HUES48 (cell line): Measurements from ENCODE around the gene PDE4B.

ENCODE experiments used
- H3K27ac ChIP-seq: one replicate; pipeline ENCODE4 v1.7.0; 2013; ENCODE audit warnings: low read depth, low read length, inconsistent platforms
- H3K27me3 ChIP-seq: 2 replicates; pipeline ENCODE4 v1.6.1; 2013; ENCODE audit warnings: mild to moderate bottlenecking, low read length; ENCODE audit not compliant: control insufficient read depth, insufficient read depth
- H3K36me3 ChIP-seq: 2 replicates; pipeline ENCODE4 v1.6.1; 2013; ENCODE audit warnings: low read length; ENCODE audit not compliant: control insufficient read depth, insufficient read depth
- H3K4me1 ChIP-seq: 2 replicates; pipeline ENCODE4 v1.6.1; 2013; ENCODE audit warnings: mild to moderate bottlenecking, low read length; ENCODE audit not compliant: control insufficient read depth, insufficient read depth
- H3K4me3 ChIP-seq: 2 replicates; pipeline ENCODE4 v1.5.1; 2013; ENCODE audit warnings: mild to moderate bottlenecking, low read depth, low read length
- H3K9ac ChIP-seq: 2 replicates; pipeline ENCODE4 v1.6.1; 2013; ENCODE audit warnings: mild to moderate bottlenecking, low read depth, low read length, moderate library complexity
- H3K9me3 ChIP-seq: 2 replicates; pipeline ENCODE4 v1.6.1; 2013; ENCODE audit warnings: low read length; ENCODE audit not compliant: control insufficient read depth, insufficient read depth

Gene PDE4B

DNA sequence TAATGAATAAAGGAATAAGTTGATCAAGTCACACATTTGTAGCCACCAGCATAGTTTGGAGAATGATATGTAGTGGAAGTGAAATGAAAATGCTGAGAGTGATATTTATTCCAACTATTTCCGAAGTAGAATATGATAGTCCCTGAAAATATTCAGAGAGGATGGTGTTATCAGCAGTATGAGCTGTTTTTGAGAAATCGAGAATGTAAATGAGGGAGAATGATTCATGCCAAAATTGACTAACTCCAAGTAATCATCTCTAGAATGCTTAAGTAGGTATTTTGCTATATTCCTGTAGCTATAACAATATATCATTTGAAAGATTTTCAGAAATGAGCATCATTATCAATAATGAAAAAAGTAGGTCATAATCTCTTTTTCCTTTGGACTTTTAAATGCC, 178.9 kb downstream of the PDE4B start:
- Histone ChIP-seq H3K4me3 (no peak overlapping the region), H3K27ac (no peak overlapping the region), H3K36me3 (no peaks in the 10 kb centered on the region), H3K9ac (no peak overlapping the region), H3K4me1 (no peaks in the 10 kb centered on the region), H3K9me3 (peaks cover 10% of the 10 kb centered on the region), H3K27me3 (no peaks in the 10 kb centered on the region)

DNA sequence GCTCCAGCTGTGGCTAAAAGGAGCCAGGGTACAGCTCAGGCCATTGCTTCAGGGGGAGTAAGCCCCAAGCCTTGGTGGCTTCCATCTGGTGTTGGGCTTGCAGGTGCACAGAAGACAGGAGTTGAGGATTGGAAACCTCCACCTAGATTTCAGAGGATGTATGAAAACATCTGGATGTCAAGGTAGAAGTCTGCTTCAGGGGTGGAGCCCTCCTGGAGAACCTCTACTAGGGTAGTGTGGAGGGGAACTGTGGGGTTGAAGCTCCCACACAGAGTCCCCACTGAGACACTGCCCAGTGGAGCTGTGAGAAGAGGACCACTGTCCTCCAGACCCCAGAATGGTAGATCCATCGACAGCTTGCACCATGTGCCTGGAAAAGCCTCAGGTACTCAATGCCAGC, 183.0 kb downstream of the PDE4B start:
- no peaks in the 10 kb centered on the region for H3K36me3 ChIP-seq
- no peak overlapping the region for H3K4me3 ChIP-seq
- no peak overlapping the region for H3K27ac ChIP-seq
- no peaks in the 10 kb centered on the region for H3K4me1 ChIP-seq
- no peak overlapping the region for H3K9ac ChIP-seq
- peaks cover 10% of the 10 kb centered on the region for H3K9me3 ChIP-seq
- H3K27me3 ChIP-seq: no peaks in the 10 kb centered on the region

DNA sequence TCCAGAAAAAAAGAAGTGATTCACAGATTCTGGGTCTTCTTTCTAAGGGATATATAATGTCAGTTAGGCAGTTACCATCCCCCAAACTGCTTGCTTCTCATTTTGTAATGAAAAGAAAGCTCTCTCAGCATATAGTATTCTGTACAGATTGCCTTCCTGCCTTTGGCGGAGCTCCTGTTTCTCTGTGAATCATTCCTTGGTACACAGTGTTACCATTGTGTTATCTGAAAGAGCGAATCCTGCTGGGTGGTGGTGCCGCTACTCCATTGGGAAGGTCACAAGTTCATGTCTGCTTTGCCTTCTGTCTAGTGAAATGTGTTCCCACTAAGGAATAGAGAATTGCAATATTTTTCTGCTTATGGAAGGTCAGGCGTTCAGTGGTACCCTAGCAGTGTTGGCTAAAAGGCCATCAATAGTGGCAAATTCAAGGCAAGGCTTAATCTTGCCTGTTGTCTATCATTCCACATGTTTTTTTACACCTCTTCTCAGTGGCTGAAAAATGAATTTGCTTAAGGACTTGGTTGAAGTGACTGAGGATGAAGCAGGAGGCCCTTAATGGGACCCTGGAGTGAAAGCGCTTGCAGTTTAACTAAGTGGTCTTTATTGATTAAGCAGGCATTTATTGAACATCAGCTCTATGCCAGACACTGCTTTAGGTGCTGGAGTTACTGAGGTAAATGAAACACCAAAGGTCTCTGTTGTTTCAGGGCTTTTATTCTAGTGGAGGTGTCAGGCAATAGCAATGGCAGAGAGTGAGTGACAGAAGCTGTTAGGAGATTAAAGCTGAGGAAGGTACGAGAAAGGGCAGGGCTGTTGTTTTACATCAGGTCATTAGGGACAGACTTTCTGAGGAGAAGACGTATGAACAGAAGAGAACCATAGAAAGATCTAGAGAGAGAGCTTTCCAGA, 186.7 kb downstream of the PDE4B start:
- Histone ChIP-seq H3K9me3 (peaks cover 10% of the 10 kb centered on the region), H3K36me3 (no peaks in the 10 kb centered on the region), H3K4me1 (no peaks in the 10 kb centered on the region), H3K27ac (no peak overlapping the region), H3K9ac (no peak overlapping the region), H3K4me3 (no peak overlapping the region), H3K27me3 (no peaks in the 10 kb centered on the region)

DNA sequence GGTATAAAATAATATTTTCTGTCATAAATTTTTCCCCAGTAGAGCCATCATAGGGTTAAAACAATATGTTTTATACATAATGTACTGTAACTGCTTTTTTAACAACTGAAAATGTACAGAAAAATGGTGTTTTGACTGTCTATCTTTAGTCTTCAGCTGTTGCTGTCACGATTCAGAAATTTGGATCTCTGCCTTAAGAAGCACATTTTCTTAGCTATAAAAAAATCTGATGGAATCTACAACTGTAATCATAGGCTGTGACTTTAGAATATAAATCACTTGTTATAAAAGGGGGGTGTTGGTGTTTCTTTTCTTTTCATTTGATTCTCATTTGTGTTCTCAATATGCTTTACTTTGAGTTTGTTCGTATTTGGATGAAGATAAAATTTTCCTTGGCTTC, 187.5 kb downstream of the PDE4B start:
- H3K9me3 ChIP-seq: peaks cover 8% of the 10 kb centered on the region
- H3K9ac ChIP-seq: no peak overlapping the region
- H3K27ac ChIP-seq: no peak overlapping the region
- H3K4me3 ChIP-seq: no peak overlapping the region
- H3K27me3 ChIP-seq: no peaks in the 10 kb centered on the region
- no peaks in the 10 kb centered on the region for H3K4me1 ChIP-seq
- no peaks in the 10 kb centered on the region for H3K36me3 ChIP-seq

DNA sequence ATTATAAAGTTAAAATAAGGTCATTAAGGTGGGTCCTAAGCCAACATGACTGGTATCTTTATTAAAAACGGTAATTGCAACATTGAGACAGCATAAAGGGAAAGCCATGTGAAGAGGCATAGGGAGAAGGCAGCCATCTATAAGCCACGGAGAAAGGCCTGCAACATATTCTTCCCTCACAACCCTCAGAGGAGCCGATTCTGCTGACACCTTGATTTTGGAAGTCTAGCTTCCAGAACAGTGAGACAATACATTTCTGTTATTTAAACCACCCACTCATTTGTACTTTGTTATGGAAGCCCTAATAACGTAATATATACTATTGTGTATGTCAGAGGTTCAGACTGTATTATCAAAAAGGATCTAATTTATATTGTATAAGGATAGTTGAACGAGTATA, 190.8 kb downstream of the PDE4B start:
- no peak overlapping the region for H3K9ac ChIP-seq
- H3K9me3 ChIP-seq: no peaks in the 10 kb centered on the region
- no peaks in the 10 kb centered on the region for H3K4me1 ChIP-seq
- no peak overlapping the region for H3K27ac ChIP-seq
- H3K4me3 ChIP-seq: no peak overlapping the region
- H3K36me3 ChIP-seq: no peaks in the 10 kb centered on the region
- H3K27me3 ChIP-seq: no peaks in the 10 kb centered on the region

DNA sequence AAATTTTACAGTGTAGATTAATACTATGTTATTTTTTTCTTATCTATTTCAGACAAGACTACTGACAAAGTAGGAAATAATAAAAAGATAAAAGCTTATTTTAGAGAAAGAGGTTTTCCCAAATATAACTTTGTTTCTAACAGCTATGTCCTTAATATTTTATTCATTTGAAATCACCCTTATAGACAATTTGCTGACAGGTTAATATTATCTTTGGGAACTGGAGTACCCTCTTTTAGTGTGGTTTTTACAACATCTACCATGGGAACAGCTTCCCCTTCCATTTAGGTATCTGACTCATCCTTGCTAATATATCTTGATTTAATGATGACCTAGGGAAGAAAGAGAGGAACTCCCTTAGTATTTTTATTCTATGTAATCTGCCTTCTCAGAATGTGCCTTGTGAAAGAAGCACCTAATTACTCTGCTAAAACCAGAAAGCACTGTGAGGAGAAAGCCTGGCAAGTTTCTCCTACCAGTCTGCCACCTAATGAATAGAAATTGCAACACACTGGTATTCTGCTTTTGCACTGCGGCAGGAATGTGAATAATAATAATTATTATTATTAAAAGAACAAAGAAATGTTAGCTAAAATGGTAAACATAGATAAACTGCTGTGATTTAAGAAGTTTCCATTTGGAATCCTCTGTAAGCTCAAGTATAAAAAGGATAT, 192.8 kb downstream of the PDE4B start:
- no peak overlapping the region for H3K4me3 ChIP-seq
- no peaks in the 10 kb centered on the region for H3K27me3 ChIP-seq
- H3K36me3 ChIP-seq: no peaks in the 10 kb centered on the region
- H3K27ac ChIP-seq: no peak overlapping the region
- H3K9me3 ChIP-seq: no peaks in the 10 kb centered on the region
- no peak overlapping the region for H3K9ac ChIP-seq
- H3K4me1 ChIP-seq: no peaks in the 10 kb centered on the region

DNA sequence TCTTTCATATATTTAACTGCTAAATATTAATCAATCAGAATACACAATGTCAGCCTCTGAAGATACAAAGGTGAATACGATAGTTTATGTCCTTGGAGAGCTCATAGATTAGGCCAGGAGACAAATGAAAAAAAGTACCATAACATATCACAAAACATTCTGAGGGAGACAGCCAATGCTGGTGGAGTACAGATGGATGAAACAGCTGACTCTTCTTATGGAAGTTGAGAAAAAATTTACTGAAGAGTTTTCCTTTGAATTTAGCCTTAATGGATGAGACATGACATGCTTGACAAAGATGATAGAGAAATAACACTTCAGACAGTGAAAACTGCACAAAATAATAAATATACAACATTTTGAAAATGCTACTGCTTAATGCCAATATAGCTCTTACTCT, 193.5 kb downstream of the PDE4B start:
- Histone ChIP-seq H3K9ac (no peak overlapping the region), H3K27ac (no peak overlapping the region), H3K27me3 (no peaks in the 10 kb centered on the region), H3K9me3 (no peaks in the 10 kb centered on the region), H3K4me3 (no peak overlapping the region), H3K4me1 (no peaks in the 10 kb centered on the region), H3K36me3 (no peaks in the 10 kb centered on the region)

DNA sequence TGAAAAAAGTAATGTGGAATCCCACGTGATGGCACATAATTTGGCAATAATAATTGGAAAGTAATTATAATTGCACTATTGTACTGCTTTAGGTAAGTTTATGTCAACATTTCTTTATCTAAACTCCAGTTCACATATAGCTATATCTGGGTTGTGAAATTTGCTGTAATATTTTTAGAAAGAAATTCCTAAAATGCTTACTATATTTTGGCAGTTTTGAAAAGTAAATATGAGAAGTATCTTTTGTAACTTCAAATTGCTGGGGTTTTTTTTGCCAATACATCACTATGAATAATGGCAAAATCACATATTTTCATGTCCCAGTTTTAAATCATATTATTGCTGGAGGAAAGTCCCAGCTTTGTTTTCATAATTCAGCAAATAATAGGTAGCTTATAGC, 197.5 kb downstream of the PDE4B start:
- Histone ChIP-seq H3K4me1 (no peaks in the 10 kb centered on the region), H3K36me3 (no peaks in the 10 kb centered on the region), H3K9me3 (no peaks in the 10 kb centered on the region), H3K9ac (no peak overlapping the region), H3K4me3 (no peak overlapping the region), H3K27me3 (no peaks in the 10 kb centered on the region), H3K27ac (no peak overlapping the region)

DNA sequence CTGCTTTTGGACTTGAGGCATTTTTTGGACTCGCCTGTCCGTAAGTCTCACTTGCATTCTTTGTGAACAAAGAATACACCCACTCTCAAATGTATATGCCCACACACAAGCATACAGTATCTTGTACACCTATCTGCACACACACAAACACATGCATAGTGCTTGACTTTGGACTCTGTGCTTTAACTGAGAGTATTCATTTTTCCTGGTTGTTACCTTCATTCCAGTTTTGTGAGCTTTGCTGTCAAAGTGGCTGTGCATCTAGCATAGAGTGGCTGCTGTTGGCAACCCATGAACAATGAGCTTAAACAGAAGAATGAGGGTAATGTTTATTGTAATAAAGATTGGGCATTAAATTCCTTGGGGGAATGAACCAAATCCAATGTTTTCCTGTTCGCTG, 199.0 kb downstream of the PDE4B start:
- no peaks in the 10 kb centered on the region for H3K9me3 ChIP-seq
- no peak overlapping the region for H3K4me3 ChIP-seq

DNA sequence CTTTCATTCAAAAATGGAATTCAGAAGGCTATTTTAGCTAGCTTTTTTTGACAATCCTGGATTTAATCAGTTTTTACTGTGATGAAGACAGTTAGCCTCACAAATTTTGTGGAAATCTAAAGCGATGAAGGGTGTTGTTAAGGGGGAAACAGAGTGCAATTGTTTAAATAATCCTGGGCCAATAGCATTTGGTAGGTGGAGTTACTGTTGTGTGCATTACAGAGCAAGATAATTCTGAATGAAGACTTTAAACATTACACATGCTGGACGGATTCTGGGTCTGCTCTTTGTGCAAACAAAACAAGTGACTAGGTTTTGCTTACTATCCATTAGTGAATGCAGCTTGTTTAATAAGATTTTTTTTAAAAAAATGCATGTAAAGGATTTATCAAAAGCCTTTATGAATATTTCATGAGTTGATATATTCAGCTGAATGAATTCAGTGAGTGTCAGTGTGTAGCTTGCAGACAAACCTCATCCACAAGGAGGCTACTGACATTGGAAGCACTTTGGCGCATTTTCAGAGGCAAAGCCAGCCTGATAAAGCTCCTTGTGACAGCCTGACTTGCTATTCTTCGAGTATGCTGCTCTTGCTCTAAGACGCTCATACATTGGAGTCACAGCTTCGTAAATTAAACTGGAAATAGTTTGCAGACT, 199.6 kb downstream of the PDE4B start:
- Histone ChIP-seq H3K4me1 (no peaks in the 10 kb centered on the region), H3K4me3 (no peak overlapping the region), H3K9me3 (no peaks in the 10 kb centered on the region), H3K9ac (no peak overlapping the region), H3K27ac (no peak overlapping the region), H3K36me3 (no peaks in the 10 kb centered on the region), H3K27me3 (no peaks in the 10 kb centered on the region)

More for the DNA sequence above, 199.0 kb downstream of the PDE4B start:
- Histone ChIP-seq H3K4me1 (no peaks in the 10 kb centered on the region), H3K27ac (no peak overlapping the region), H3K36me3 (no peaks in the 10 kb centered on the region), H3K9ac (no peak overlapping the region), H3K27me3 (no peaks in the 10 kb centered on the region)

DNA sequence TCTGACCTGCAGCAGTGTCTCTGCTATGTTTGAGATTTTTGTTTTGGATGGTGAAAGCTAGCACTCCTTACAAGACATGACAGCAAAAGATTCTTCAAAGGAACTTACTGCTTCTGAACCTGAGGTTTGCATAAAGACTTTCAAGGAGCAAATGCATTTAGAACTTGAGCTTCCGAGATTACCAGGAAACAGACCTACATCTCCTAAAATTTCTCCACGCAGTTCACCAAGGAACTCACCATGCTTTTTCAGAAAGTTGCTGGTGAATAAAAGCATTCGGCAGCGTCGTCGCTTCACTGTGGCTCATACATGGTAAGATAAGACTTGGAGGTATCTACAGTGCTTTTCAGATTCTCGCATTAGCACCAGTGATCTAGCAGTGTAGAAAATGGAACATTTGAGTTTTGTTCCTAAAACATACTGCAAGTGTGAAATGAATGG, 200.2 kb downstream of the PDE4B start:
- no peaks in the 10 kb centered on the region for H3K27me3 ChIP-seq
- H3K4me1 ChIP-seq: no peaks in the 10 kb centered on the region
- H3K36me3 ChIP-seq: no peaks in the 10 kb centered on the region
- H3K4me3 ChIP-seq: no peak overlapping the region
- H3K27ac ChIP-seq: no peak overlapping the region
- H3K9ac ChIP-seq: no peak overlapping the region
- H3K9me3 ChIP-seq: no peaks in the 10 kb centered on the region
